ENCODE results near the gene ANKS1A.

- TF ChIP-seq CTCF (IDR thresholded peaks at IDR 0.05) (no peak), POLR2AphosphoS5 (IDR thresholded peaks at IDR 0.05; ENCODE audit: low read depth, low read length) (no peak)
These were observed 16.7 kb upstream of the ANKS1A start for GRCh38 chr6:34872332-34872731.
